Suprapubic skin (tissue), 4 donors: Measurements from ENCODE around the gene TREH.

Experiments
- EP300 ChIP-seq: sonication (generic); formaldehyde crosslinking; IDR thresholded peaks from one replicate; pipeline ENCODE4 v1.6.1; 2017; ENCODE audit warnings: antibody characterized with exemption
- POLR2A ChIP-seq, 2 donors: fragments of 450-650 bp; IDR thresholded peaks; one replicate each; pipeline ENCODE4 v1.6.1; 2017; ENCODE audit warnings: antibody characterized with exemption in 2 of 2, mild to moderate bottlenecking in 2 of 2, moderate library complexity in 2 of 2
- POLR2AphosphoS5 ChIP-seq, 3 donors: sonication (generic); formaldehyde crosslinking; IDR thresholded peaks; one replicate each; pipeline ENCODE4 v1.6.1; 2017; ENCODE audit warnings: antibody characterized with exemption in 3 of 3
- TF ChIP-seq, protein P1 (sequence below), 2 donors: fragments of 200-600 bp in 1 of 2; fragments of 450-650 bp in 1 of 2; sonication (generic) in 1 of 2; IDR thresholded peaks; one replicate each; pipeline ENCODE4 v1.5.1; 2016 to 2019; ENCODE audit warnings: antibody characterized with exemption in 2 of 2, mild to moderate bottlenecking in 1 of 2, moderate library complexity in 1 of 2

DNA sequence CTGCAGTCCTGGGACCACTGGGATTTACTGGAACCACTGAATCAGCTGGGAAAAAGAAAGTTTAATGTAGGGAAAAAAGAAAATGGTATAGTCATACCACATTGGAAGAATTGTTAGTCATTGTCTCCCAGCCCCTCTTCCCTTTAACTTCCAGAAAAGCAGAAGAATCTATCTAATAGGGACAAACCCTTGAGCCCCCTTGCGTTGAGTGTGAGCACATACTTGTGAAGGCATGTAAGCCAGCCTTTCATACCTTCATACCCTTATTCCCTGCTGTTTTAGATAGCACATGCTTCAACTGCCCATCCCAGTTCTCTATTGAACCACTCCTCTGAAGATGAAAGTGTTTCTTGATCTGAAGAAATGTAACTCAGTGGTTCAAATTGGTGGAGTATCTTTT is 6.6 kb downstream of the TREH start:
- TF ChIP-seq POLR2A (IDR thresholded peaks at IDR 0.05) (no peak), EP300 (no peak), POLR2AphosphoS5 (IDR thresholded peaks at IDR 0.05) (no peak)
- TF ChIP-seq, protein P1, sequence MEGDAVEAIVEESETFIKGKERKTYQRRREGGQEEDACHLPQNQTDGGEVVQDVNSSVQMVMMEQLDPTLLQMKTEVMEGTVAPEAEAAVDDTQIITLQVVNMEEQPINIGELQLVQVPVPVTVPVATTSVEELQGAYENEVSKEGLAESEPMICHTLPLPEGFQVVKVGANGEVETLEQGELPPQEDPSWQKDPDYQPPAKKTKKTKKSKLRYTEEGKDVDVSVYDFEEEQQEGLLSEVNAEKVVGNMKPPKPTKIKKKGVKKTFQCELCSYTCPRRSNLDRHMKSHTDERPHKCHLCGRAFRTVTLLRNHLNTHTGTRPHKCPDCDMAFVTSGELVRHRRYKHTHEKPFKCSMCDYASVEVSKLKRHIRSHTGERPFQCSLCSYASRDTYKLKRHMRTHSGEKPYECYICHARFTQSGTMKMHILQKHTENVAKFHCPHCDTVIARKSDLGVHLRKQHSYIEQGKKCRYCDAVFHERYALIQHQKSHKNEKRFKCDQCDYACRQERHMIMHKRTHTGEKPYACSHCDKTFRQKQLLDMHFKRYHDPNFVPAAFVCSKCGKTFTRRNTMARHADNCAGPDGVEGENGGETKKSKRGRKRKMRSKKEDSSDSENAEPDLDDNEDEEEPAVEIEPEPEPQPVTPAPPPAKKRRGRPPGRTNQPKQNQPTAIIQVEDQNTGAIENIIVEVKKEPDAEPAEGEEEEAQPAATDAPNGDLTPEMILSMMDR (IDR thresholded peaks at IDR 0.05), result no peak
